HCT116 (cell line): ENCODE results near the gene INPP5D. TPM values are rescaled to one million over a fixed set of nuclear protein-coding genes. Genes with fewer than 3 reads are reported as not detected.

Experiments used
- ATAC-seq: fragments of 200-7000 bp; cut with Tn5 transposase; 2 replicates; pipeline ENCODE4 v1.9.1; 2020; ENCODE audit warnings: mild to moderate bottlenecking, moderate library complexity
- BruUV-seq: library from RNA; stranded (reverse); fragments of 400-500 nt; replicated peaks from 2 replicates; lab custom pipeline; 2021; lab: Mats Ljungman, UMichigan
- CTCF ChIA-PET: fragments of 300-600 bp; sonication (Branson Sonifier 250); formaldehyde crosslinking; loops from one replicate; lab custom pipeline; 2021; ENCODE audit warnings: antibody characterized with exemption; lab: Charles Lee
- POLR2A ChIA-PET: fragments of 300-600, 350-600 bp; sonication (Branson Sonifier 250); formaldehyde crosslinking; loops from one replicate; lab custom pipeline; 2021; ENCODE audit warnings: antibody characterized with exemption; lab: Charles Lee
- RAD21 ChIA-PET, 2 experiments: fragments of 300-600 bp; sonication (Branson Sonifier 250); formaldehyde crosslinking; loops; one replicate each; lab custom pipeline; 2023; ENCODE audit warnings: low total read pairs in 2 of 2; ENCODE audit not compliant: uncharacterized antibody in 2 of 2, unreplicated experiment in 2 of 2, low non-redundant PET in 1 of 2; lab: Charles Lee
- DNase-seq: peaks from one replicate; pipeline ENCODE4 v3.0.0-alpha.2; 2010; ENCODE audit warnings: low read depth, low spot score
- H2AFZ ChIP-seq: fragments of 200-600 bp; shearing (Covaris generic), sonication (generic); 2 replicates; pipeline ENCODE4 v1.6.1; 2017; ENCODE audit warnings: low read depth, mixed run types, mixed read lengths, antibody characterized with exemption, low read length; ENCODE audit not compliant: poor library complexity, severe bottlenecking
- H3K27ac ChIP-seq: 2 replicates; pipeline ENCODE4 v1.5.1; 2012; ENCODE audit warnings: low read depth, low read length
- H3K27me3 ChIP-seq: fragments of 200-600 bp; sonication (generic); 2 replicates; pipeline ENCODE4 v1.6.1; 2016; ENCODE audit warnings: mixed run types, low read length, mixed read lengths; ENCODE audit not compliant: insufficient read depth
- H3K36me3 ChIP-seq, 2 experiments: fragments of 200-500 bp in 1 of 2; fragments of 200-600 bp in 1 of 2; sonication (Bioruptor generic) in 1 of 2; sonication (generic) in 1 of 2; 2 replicates each; pipeline versions ENCODE4 v1.5.1 to v1.6.1; 2014 to 2016; ENCODE audit warnings: low read length in 2 of 2, inconsistent platforms in 1 of 2, mixed read lengths in 1 of 2, mixed run types in 1 of 2; ENCODE audit not compliant: insufficient read depth in 2 of 2, control insufficient read depth in 1 of 2
- H3K4me1 ChIP-seq, 2 experiments: fragments of 200-600 bp in 1 of 2; sonication (generic) in 1 of 2; 2 replicates each; pipeline versions ENCODE4 v1.5.1 to v1.6.1; 2012 to 2017; ENCODE audit warnings: low read length in 2 of 2, inconsistent platforms in 1 of 2, mild to moderate bottlenecking in 1 of 2, mixed read lengths in 1 of 2, mixed run types in 1 of 2, moderate library complexity in 1 of 2; ENCODE audit not compliant: insufficient read depth in 2 of 2, control insufficient read depth in 1 of 2
- H3K4me2 ChIP-seq: fragments of 200-600 bp; sonication (generic); 2 replicates; pipeline ENCODE4 v1.6.1; 2017; ENCODE audit warnings: mixed run types, low read length, mixed read lengths
- H3K4me3 ChIP-seq, 2 experiments: fragments of 200-600 bp in 1 of 2; sonication (generic) in 1 of 2; replicated peaks in 1 of 2; 2 replicates each; pipeline ENCODE4 v1.5.1; 2011 to 2016; ENCODE audit warnings: low read length in 2 of 2, control low read depth in 1 of 2, low read depth in 1 of 2, mild to moderate bottlenecking in 1 of 2, mixed read lengths in 1 of 2, mixed run types in 1 of 2
- H3K79me2 ChIP-seq: fragments of 200-600 bp; sonication (generic); 2 replicates; pipeline ENCODE4 v1.6.1; 2017; ENCODE audit warnings: mild to moderate bottlenecking, mixed run types, low read length, moderate library complexity, mixed read lengths; ENCODE audit not compliant: insufficient read depth
- H3K9ac ChIP-seq: fragments of 200-600 bp; sonication (generic); 2 replicates; pipeline ENCODE4 v1.6.1; 2016; ENCODE audit warnings: low read length, mixed read lengths
- H3K9me2 ChIP-seq: fragments of 200-600 bp; sonication (generic), shearing (Covaris generic); 2 replicates; pipeline ENCODE4 v1.6.1; 2017; ENCODE audit warnings: mixed run types, mild to moderate bottlenecking, moderate library complexity; ENCODE audit not compliant: insufficient read depth
- H3K9me3 ChIP-seq, 2 experiments: fragments of 200-500 bp in 1 of 2; fragments of 200-600 bp in 1 of 2; sonication (Bioruptor generic) in 1 of 2; sonication (generic) in 1 of 2; 2 replicates each; pipeline ENCODE4 v1.6.1; 2014 to 2017; ENCODE audit warnings: low read length in 2 of 2, mixed read lengths in 2 of 2, inconsistent platforms in 1 of 2, low read depth in 1 of 2, mild to moderate bottlenecking in 1 of 2, mixed run types in 1 of 2, moderate library complexity in 1 of 2; ENCODE audit not compliant: control insufficient read depth in 1 of 2, insufficient read depth in 1 of 2
- H4K20me1 ChIP-seq: fragments of 200-600 bp; sonication (generic), shearing (Covaris generic); 2 replicates; pipeline ENCODE4 v1.6.1; 2017; ENCODE audit warnings: mixed run types, mild to moderate bottlenecking, moderate library complexity; ENCODE audit not compliant: insufficient read depth
- CBX3 ChIP-seq: IDR thresholded peaks from 2 replicates; pipeline ENCODE4 v1.6.1; 2012; ENCODE audit warnings: low read depth
- CTCF ChIP-seq, 3 experiments: fragments of 200-600 bp in 1 of 3; sonication (generic) in 1 of 3; IDR thresholded peaks in 2 of 3; conservative IDR thresholded peaks in 1 of 3; 2 replicates each; pipeline ENCODE4 v1.5.1; 2012 to 2017; ENCODE audit warnings: low read depth in 2 of 3, low read length in 2 of 3, antibody characterized with exemption in 1 of 3, borderline replicate concordance in 1 of 3, control low read depth in 1 of 3, mild to moderate bottlenecking in 1 of 3, mixed read lengths in 1 of 3, mixed run types in 1 of 3, moderate library complexity in 1 of 3; ENCODE audit not compliant: insufficient read depth in 1 of 3
- EGR1 ChIP-seq: IDR thresholded peaks from 2 replicates; pipeline ENCODE4 v1.6.1; 2012; ENCODE audit warnings: low read depth
- ELF1 ChIP-seq: IDR thresholded peaks from 2 replicates; pipeline ENCODE4 v1.6.1; 2012; ENCODE audit warnings: low read depth, borderline replicate concordance
- EZH2 ChIP-seq: fragments of 200-600 bp; sonication (generic); IDR thresholded peaks from 2 replicates; pipeline ENCODE4 v1.6.1; 2017; ENCODE audit warnings: antibody characterized with exemption, mixed run types
- FOSL1 ChIP-seq: IDR thresholded peaks from 2 replicates; pipeline ENCODE4 v1.6.1; 2012; ENCODE audit warnings: low read depth
- POLR2A ChIP-seq: IDR thresholded peaks from 2 replicates; pipeline ENCODE4 v1.7.0; 2011; ENCODE audit warnings: borderline replicate concordance; ENCODE audit not compliant: insufficient read depth, insufficient read length; ENCODE audit errors: extremely low read depth
- POLR2AphosphoS5 ChIP-seq: IDR thresholded peaks from 2 replicates; pipeline ENCODE4 v1.6.1; 2011; ENCODE audit warnings: mild to moderate bottlenecking, low read depth, low read length, moderate library complexity
- RAD21 ChIP-seq: IDR thresholded peaks from 2 replicates; pipeline ENCODE4 v1.6.1; 2012; ENCODE audit warnings: low read depth, mild to moderate bottlenecking
- REST ChIP-seq: IDR thresholded peaks from 2 replicates; pipeline ENCODE4 v1.6.1; 2012; ENCODE audit warnings: low read depth
- SP1 ChIP-seq: IDR thresholded peaks from 2 replicates; pipeline ENCODE4 v1.6.1; 2012; ENCODE audit warnings: low read depth
- SRF ChIP-seq: IDR thresholded peaks from 2 replicates; pipeline ENCODE4 v1.6.1; 2012; ENCODE audit warnings: low read depth
- YY1 ChIP-seq: IDR thresholded peaks from 2 replicates; pipeline ENCODE4 v1.6.1; 2011; ENCODE audit warnings: low read length, low read depth, moderate library complexity, mild to moderate bottlenecking; ENCODE audit not compliant: insufficient replicate concordance; ENCODE audit errors: extremely low read depth
- ZFX ChIP-seq: fragments of 450-650 bp; IDR thresholded peaks from 2 replicates; pipeline ENCODE4 v1.6.1; 2017
- ZNF274 ChIP-seq: fragments of 200-500 bp; sonication (Bioruptor generic); IDR thresholded peaks from 2 replicates; pipeline ENCODE4 v1.6.1; 2014; ENCODE audit warnings: mild to moderate bottlenecking, low read depth, low read length, inconsistent platforms
- intact Hi-C: fragments of 100-400 bp; cut with micrococcal nuclease; formaldehyde crosslinking; loops from 2 replicates; pipeline ENCODE4 v1.10.0; 2022
- total RNA-seq: library from RNA; stranded (reverse); gene quantifications from one replicate; pipeline ENCODE4 v1.2.1, GENCODE V29; 2021; ENCODE audit not compliant: unreplicated experiment
- TF ChIP-seq, protein P1 (sequence below): IDR thresholded peaks from 2 replicates; pipeline ENCODE4 v1.6.1; 2012
- TF ChIP-seq, protein P2 (sequence below): IDR thresholded peaks from 2 replicates; pipeline ENCODE4 v1.6.1; 2012

The INPP5D gene
- total RNA-seq, 1 experiment from 2014 or later, result 1.8 TPM

GRCh38 chr2:233131936-233132720, 72.0 kb downstream of the INPP5D start:
- H3K36me3 ChIP-seq, result no peaks in the 10 kb centered on the region
- intact Hi-C loops, result no loop called here
- CTCF ChIA-PET, result no interaction called here
- no peak overlapping the region for H3K4me3 ChIP-seq
- no peaks in the 10 kb centered on the region for H4K20me1 ChIP-seq
- BruUV-seq, result no TSS peak
- ATAC-seq, result no peak
- no peak overlapping the region for H3K9ac ChIP-seq
- RAD21 ChIA-PET, result no interaction called here
- H3K27me3 ChIP-seq, result no peaks in the 10 kb centered on the region
- no peaks in the 10 kb centered on the region; the same call in 1 of the 2 replicates for H3K9me2 ChIP-seq
- no peak overlapping the region for H3K27ac ChIP-seq
- no peak for DNase-seq
- H2AFZ ChIP-seq, result peak overlapping the region; percentile 37
- H3K4me2 ChIP-seq, result no peak overlapping the region
- peaks cover 0 to 3% of the 10 kb centered on the region in 2 experiments; a peak in 1 of 4 replicates for H3K9me3 ChIP-seq
- POLR2A ChIA-PET, result interaction anchor here (0.6 kb wide), 1 partner anchor 332 kb away, joined by 3 read pairs; no protein-coding TSS in a partner anchor
- H3K4me1 ChIP-seq, result peaks cover 0 to 15% of the 10 kb centered on the region in 2 experiments; a peak in 2 of 4 replicates
- TF ChIP-seq ZFX (no peak), EGR1 (no peak), FOSL1 (no peak), CBX3 (no peak), ZNF274 (no peak), POLR2AphosphoS5 (no peak), ELF1 (no peak), YY1 (no peak), POLR2A (no peak), REST (no peak), SRF (no peak), EZH2 (no peak), CTCF (IDR thresholded peaks at IDR 0.05 in 2 of 3, conservative IDR thresholded peaks at IDR 0.05 in 1 of 3; ENCODE audit: borderline replicate concordance in 1 of 3, insufficient read depth in 1 of 3, low read depth in 2 of 3, low read length in 2 of 3) (no peak), RAD21 (no peak), SP1 (no peak)
- TF ChIP-seq, protein P1, sequence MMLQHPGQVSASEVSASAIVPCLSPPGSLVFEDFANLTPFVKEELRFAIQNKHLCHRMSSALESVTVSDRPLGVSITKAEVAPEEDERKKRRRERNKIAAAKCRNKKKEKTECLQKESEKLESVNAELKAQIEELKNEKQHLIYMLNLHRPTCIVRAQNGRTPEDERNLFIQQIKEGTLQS, result no peak
- TF ChIP-seq, protein P2, sequence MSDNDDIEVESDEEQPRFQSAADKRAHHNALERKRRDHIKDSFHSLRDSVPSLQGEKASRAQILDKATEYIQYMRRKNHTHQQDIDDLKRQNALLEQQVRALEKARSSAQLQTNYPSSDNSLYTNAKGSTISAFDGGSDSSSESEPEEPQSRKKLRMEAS, result no peak
- no peaks in the 10 kb centered on the region for H3K79me2 ChIP-seq
